Neural cell (in vitro differentiated cells): ENCODE data around the gene C17orf75.

Experiments
- EP300 ChIP-seq: fragments of 450-650 bp; conservative IDR thresholded peaks from 2 replicates; pipeline ENCODE4 v1.6.1; 2014; ENCODE audit warnings: antibody characterized with exemption, mild to moderate bottlenecking, moderate library complexity; ENCODE audit not compliant: poor library complexity, severe bottlenecking
- EZH2 ChIP-seq: fragments of 200-600, 300-800 bp; shearing (Covaris generic), sonication (generic); IDR thresholded peaks from 2 replicates; pipeline ENCODE4 v1.6.1; 2014; ENCODE audit warnings: antibody characterized with exemption, low read length, borderline replicate concordance, mild to moderate bottlenecking; ENCODE audit not compliant: insufficient read depth, poor library complexity, severe bottlenecking
- MXI1 ChIP-seq: fragments of 450-650 bp; conservative IDR thresholded peaks from 2 replicates; pipeline ENCODE4 v1.6.1; 2014; ENCODE audit warnings: antibody characterized with exemption, mild to moderate bottlenecking; ENCODE audit not compliant: poor library complexity, severe bottlenecking
- POLR2AphosphoS5 ChIP-seq: IDR thresholded peaks from 2 replicates; pipeline ENCODE4 v1.6.1; 2012
- RAD21 ChIP-seq: fragments of 450-650 bp; conservative IDR thresholded peaks from 2 replicates; pipeline ENCODE4 v1.6.1; 2014; ENCODE audit warnings: antibody characterized with exemption, mild to moderate bottlenecking, moderate library complexity
- SMC3 ChIP-seq: fragments of 450-650 bp; conservative IDR thresholded peaks from 2 replicates; pipeline ENCODE4 v1.6.1; 2014; ENCODE audit warnings: antibody characterized with exemption, mild to moderate bottlenecking, moderate library complexity; ENCODE audit not compliant: poor library complexity
- TAF1 ChIP-seq: IDR thresholded peaks from 2 replicates; pipeline ENCODE4 v1.6.1; 2012; ENCODE audit warnings: low read depth
- TF ChIP-seq, protein P1 (sequence below): fragments of 450-650 bp; IDR thresholded peaks from 2 replicates; pipeline ENCODE4 v1.5.1; 2014; ENCODE audit warnings: antibody characterized with exemption, mild to moderate bottlenecking, moderate library complexity; ENCODE audit not compliant: poor library complexity, severe bottlenecking
- TF ChIP-seq, protein P2 (sequence below): IDR thresholded peaks from 2 replicates; pipeline ENCODE4 v1.6.1; 2012; ENCODE audit warnings: borderline replicate concordance

DNA sequence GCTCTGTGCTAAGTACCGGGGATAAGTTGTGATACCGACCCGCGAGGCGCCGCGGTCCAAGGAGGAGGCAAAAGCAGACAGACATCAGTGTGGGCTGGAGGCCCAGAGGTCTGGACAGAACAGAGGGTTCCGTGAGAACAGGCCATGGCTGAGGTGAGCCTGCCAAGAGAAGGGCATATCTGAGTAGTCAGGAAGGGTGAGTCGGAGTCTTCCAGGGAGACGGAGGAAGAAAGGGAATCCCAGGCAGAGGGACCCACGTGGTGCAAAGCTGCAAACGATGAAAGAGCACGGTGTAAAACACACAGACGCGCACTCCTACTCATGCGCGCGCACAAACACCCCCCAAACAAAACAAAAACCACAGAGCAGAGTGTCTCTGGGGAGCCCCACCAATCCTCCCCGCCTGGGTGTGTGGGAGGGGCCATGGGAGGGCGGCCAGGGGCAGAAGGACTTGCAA lies 58.2 kb downstream of the C17orf75 start:
- TF ChIP-seq EZH2: no peak
- TF ChIP-seq, protein P1, sequence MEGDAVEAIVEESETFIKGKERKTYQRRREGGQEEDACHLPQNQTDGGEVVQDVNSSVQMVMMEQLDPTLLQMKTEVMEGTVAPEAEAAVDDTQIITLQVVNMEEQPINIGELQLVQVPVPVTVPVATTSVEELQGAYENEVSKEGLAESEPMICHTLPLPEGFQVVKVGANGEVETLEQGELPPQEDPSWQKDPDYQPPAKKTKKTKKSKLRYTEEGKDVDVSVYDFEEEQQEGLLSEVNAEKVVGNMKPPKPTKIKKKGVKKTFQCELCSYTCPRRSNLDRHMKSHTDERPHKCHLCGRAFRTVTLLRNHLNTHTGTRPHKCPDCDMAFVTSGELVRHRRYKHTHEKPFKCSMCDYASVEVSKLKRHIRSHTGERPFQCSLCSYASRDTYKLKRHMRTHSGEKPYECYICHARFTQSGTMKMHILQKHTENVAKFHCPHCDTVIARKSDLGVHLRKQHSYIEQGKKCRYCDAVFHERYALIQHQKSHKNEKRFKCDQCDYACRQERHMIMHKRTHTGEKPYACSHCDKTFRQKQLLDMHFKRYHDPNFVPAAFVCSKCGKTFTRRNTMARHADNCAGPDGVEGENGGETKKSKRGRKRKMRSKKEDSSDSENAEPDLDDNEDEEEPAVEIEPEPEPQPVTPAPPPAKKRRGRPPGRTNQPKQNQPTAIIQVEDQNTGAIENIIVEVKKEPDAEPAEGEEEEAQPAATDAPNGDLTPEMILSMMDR: no peak
- TF ChIP-seq RAD21: no peak
- TF ChIP-seq EP300: no peak
- TF ChIP-seq, protein P2, sequence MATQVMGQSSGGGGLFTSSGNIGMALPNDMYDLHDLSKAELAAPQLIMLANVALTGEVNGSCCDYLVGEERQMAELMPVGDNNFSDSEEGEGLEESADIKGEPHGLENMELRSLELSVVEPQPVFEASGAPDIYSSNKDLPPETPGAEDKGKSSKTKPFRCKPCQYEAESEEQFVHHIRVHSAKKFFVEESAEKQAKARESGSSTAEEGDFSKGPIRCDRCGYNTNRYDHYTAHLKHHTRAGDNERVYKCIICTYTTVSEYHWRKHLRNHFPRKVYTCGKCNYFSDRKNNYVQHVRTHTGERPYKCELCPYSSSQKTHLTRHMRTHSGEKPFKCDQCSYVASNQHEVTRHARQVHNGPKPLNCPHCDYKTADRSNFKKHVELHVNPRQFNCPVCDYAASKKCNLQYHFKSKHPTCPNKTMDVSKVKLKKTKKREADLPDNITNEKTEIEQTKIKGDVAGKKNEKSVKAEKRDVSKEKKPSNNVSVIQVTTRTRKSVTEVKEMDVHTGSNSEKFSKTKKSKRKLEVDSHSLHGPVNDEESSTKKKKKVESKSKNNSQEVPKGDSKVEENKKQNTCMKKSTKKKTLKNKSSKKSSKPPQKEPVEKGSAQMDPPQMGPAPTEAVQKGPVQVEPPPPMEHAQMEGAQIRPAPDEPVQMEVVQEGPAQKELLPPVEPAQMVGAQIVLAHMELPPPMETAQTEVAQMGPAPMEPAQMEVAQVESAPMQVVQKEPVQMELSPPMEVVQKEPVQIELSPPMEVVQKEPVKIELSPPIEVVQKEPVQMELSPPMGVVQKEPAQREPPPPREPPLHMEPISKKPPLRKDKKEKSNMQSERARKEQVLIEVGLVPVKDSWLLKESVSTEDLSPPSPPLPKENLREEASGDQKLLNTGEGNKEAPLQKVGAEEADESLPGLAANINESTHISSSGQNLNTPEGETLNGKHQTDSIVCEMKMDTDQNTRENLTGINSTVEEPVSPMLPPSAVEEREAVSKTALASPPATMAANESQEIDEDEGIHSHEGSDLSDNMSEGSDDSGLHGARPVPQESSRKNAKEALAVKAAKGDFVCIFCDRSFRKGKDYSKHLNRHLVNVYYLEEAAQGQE: no peak
- TF ChIP-seq POLR2AphosphoS5: no peak
- no peak for TF ChIP-seq MXI1
- no peak for TF ChIP-seq SMC3
- no peak for TF ChIP-seq TAF1
